22Rv1 (cell line): Measurements from ENCODE around the gene ST3GAL2.

Experiments used
- H3K27ac ChIP-seq: fragments of 450-650 bp; 2 replicates; pipeline ENCODE4 v1.5.1; 2017
- CTCF ChIP-seq: fragments of 450-650 bp; IDR thresholded peaks from 2 replicates; pipeline ENCODE4 v1.5.1; 2017; ENCODE audit warnings: mild to moderate bottlenecking
- ZFX ChIP-seq: fragments of 450-650 bp; IDR thresholded peaks from 2 replicates; pipeline ENCODE4 v1.6.1; 2017; ENCODE audit warnings: antibody characterized with exemption, borderline replicate concordance

Gene ST3GAL2

GRCh38 chr16:70434484-70435260, 4.2 kb downstream of the ST3GAL2 start:
- no peak overlapping the region for H3K27ac ChIP-seq
- TF ChIP-seq CTCF (no peak), ZFX (no peak)

- no peak for TF ChIP-seq ZFX
- TF ChIP-seq CTCF, result no peak
- H3K27ac ChIP-seq, result no peak overlapping the region
Observed at GRCh38 chr16:70433458-70434103, 5.3 kb downstream of the ST3GAL2 start.

GRCh38 chr16:70432723-70433457, 6.0 kb downstream of the ST3GAL2 start:
- TF ChIP-seq CTCF (no peak), ZFX (no peak)
- H3K27ac ChIP-seq, result no peak overlapping the region

- TF ChIP-seq CTCF, result no peak
- TF ChIP-seq ZFX, result no peak
- H3K27ac ChIP-seq, result no peak overlapping the region
Observed at GRCh38 chr16:70432356-70432722, 6.6 kb downstream of the ST3GAL2 start.

GRCh38 chr16:70430667-70431536, 8.0 kb downstream of the ST3GAL2 start:
- no peak overlapping the region for H3K27ac ChIP-seq
- no peak for TF ChIP-seq ZFX

GRCh38 chr16:70429888-70430666, 8.8 kb downstream of the ST3GAL2 start:
- TF ChIP-seq CTCF (no peak), ZFX (no peak)
- H3K27ac ChIP-seq, result no peak overlapping the region
